HepG2 (cell line): ENCODE results near the gene NOSTRIN. TPM values are rescaled to one million over a fixed set of nuclear protein-coding genes. Genes with fewer than 3 reads are reported as not detected.

Experiments used
- ATAC-seq: fragments of 200-7000 bp; cut with Tn5 transposase; 3 replicates; pipeline ENCODE4 v1.9.1; 2020; ENCODE audit warnings: mild to moderate bottlenecking, moderate library complexity
- BruUV-seq: library from RNA; stranded (reverse); fragments of 400-500 nt; replicated peaks from 2 replicates; lab custom pipeline; 2021; lab: Mats Ljungman, UMichigan
- CTCF ChIA-PET: fragments of 300-600 bp; formaldehyde crosslinking; extraction: SDS; loops from one replicate; lab custom pipeline; 2021; ENCODE audit warnings: low total read pairs, inconsistent platforms, low intra/inter-chr PET ratio; lab: Yijun Ruan, JAX
- POLR2A ChIA-PET: fragments of 350-600 bp; sonication (Branson Sonifier 250); formaldehyde crosslinking; loops from one replicate; lab custom pipeline; 2020; ENCODE audit warnings: antibody characterized with exemption, inconsistent platforms; lab: Yijun Ruan, JAX
- DNase-seq: peaks from one replicate; pipeline ENCODE4 v3.0.0-alpha.2; 2015; ENCODE audit warnings: low spot score
- FAIRE-seq: peaks from 3 replicates; lab custom pipeline; 2011; peaks lifted over from hg19 to GRCh38; lab: Jason Lieb, UNC
- H2AFZ ChIP-seq: one replicate; pipeline ENCODE4 v1.6.1; 2011; ENCODE audit warnings: low read length, inconsistent platforms
- H3K27ac ChIP-seq: fragments of 300-600 bp; 3 replicates; pipeline ENCODE4 v1.8.0; 2011; ENCODE audit warnings: mixed run types, mild to moderate bottlenecking, mixed read lengths, low read length, inconsistent platforms; ENCODE audit not compliant: insufficient read depth; ENCODE audit errors: extremely low read length
- H3K27me3 ChIP-seq, 2 experiments: fragments of 200-600 bp in 1 of 2; 2 replicates in 1 of 2; 3 replicates in 1 of 2; pipeline versions ENCODE4 v1.6.0 to v1.8.0; 2011; ENCODE audit warnings: low read length in 2 of 2, mild to moderate bottlenecking in 2 of 2, moderate library complexity in 2 of 2, inconsistent platforms in 1 of 2; ENCODE audit not compliant: insufficient read depth in 2 of 2, control insufficient read depth in 1 of 2
- H3K36me3 ChIP-seq, 2 experiments: fragments of 200-600 bp in 1 of 2; replicated peaks in 1 of 2; 2 replicates in 1 of 2; 3 replicates in 1 of 2; pipeline versions ENCODE4 v1.5.1 to v1.8.0; 2011; ENCODE audit warnings: low read length in 2 of 2, inconsistent platforms in 1 of 2; ENCODE audit not compliant: insufficient read depth in 2 of 2, control insufficient read depth in 1 of 2
- H3K4me1 ChIP-seq: 2 replicates; pipeline ENCODE4 v1.5.1; 2012; ENCODE audit warnings: low read length, inconsistent platforms; ENCODE audit not compliant: insufficient read depth
- H3K4me2 ChIP-seq: 2 replicates; pipeline ENCODE4 v1.6.0; 2011; ENCODE audit warnings: low read depth, low read length, inconsistent platforms
- H3K4me3 ChIP-seq, 3 experiments: fragments of 200-600 bp in 1 of 3; sonication (generic), shearing (Covaris generic) in 1 of 3; replicated peaks in 1 of 3; 2 replicates each; pipeline ENCODE4 v1.5.1; 2011 to 2016; ENCODE audit warnings: low read length in 3 of 3, inconsistent platforms in 2 of 3, low read depth in 2 of 3, mild to moderate bottlenecking in 2 of 3, control low read depth in 1 of 3, mixed read lengths in 1 of 3; ENCODE audit not compliant: insufficient read depth in 1 of 3
- H3K79me2 ChIP-seq: one replicate; pipeline ENCODE4 v1.6.1; 2011; ENCODE audit warnings: low read length, inconsistent platforms; ENCODE audit not compliant: insufficient read depth
- H3K9ac ChIP-seq: 2 replicates; pipeline ENCODE4 v1.6.0; 2011; ENCODE audit warnings: mild to moderate bottlenecking, low read depth, low read length, inconsistent platforms; ENCODE audit not compliant: insufficient read depth
- H3K9me3 ChIP-seq: 2 replicates; pipeline ENCODE4 v1.5.1; 2012; ENCODE audit warnings: mild to moderate bottlenecking, low read length
- H4K20me1 ChIP-seq: 2 replicates; pipeline ENCODE4 v1.6.0; 2011; ENCODE audit warnings: inconsistent platforms, mild to moderate bottlenecking, low read length, moderate library complexity; ENCODE audit not compliant: insufficient read depth
- BRF2 ChIP-seq: sonication (generic); formaldehyde crosslinking; IDR thresholded peaks from 2 replicates; pipeline ENCODE4 v1.8.1; 2022; ENCODE audit warnings: mild to moderate bottlenecking, missing genetic modification reagents
- CREM ChIP-seq, 2 experiments: sonication (generic) in 1 of 2; formaldehyde crosslinking in 1 of 2; IDR thresholded peaks; 2 replicates each; pipeline versions ENCODE4 v1.4.0 to v1.6.1; 2016 to 2020; ENCODE audit warnings: antibody characterized with exemption in 1 of 2, mild to moderate bottlenecking in 1 of 2, missing genetic modification reagents in 1 of 2
- GPN1 ChIP-seq: sonication (generic); formaldehyde crosslinking; IDR thresholded peaks from 2 replicates; pipeline ENCODE4 v1.5.1; 2020; ENCODE audit warnings: missing genetic modification reagents, borderline replicate concordance
- HIC2 ChIP-seq: sonication (generic); formaldehyde crosslinking; IDR thresholded peaks from 2 replicates; pipeline ENCODE4 v1.9.0; 2022; ENCODE audit warnings: low read depth, missing genetic modification reagents
- MEIS1 ChIP-seq: sonication (generic); formaldehyde crosslinking; IDR thresholded peaks from 2 replicates; pipeline ENCODE4 v1.9.0; 2021; ENCODE audit warnings: mild to moderate bottlenecking, missing genetic modification reagents, moderate library complexity, borderline replicate concordance
- PRPF4 ChIP-seq: fragments of 200-400 bp; formaldehyde crosslinking; IDR thresholded peaks from 2 replicates; pipeline ENCODE4 v1.6.1; 2016; ENCODE audit warnings: low read length, low read depth; ENCODE audit not compliant: poor library complexity, severe bottlenecking
- SCMH1 ChIP-seq: sonication (generic); formaldehyde crosslinking; IDR thresholded peaks from 2 replicates; pipeline ENCODE4 v1.9.0; 2021; ENCODE audit warnings: missing genetic modification reagents, mild to moderate bottlenecking, borderline replicate concordance
- TEF ChIP-seq: sonication (generic); formaldehyde crosslinking; IDR thresholded peaks from 2 replicates; pipeline ENCODE4 v1.5.0; 2020; ENCODE audit warnings: missing genetic modification reagents
- U2AF1 ChIP-seq: fragments of 200-400 bp; formaldehyde crosslinking; optimal IDR thresholded peaks from 2 replicates; pipeline ENCODE3; 2017; ENCODE audit warnings: mild to moderate bottlenecking, low read depth, low read length
- ZBTB37 ChIP-seq: sonication (generic); formaldehyde crosslinking; IDR thresholded peaks from 2 replicates; pipeline ENCODE4 v1.4.0; 2020; ENCODE audit warnings: mild to moderate bottlenecking, missing genetic modification reagents
- ZBTB39 ChIP-seq: sonication (generic); formaldehyde crosslinking; IDR thresholded peaks from 2 replicates; pipeline ENCODE4 v1.5.0; 2020; ENCODE audit warnings: missing genetic modification reagents
- ZBTB42 ChIP-seq: sonication (generic); formaldehyde crosslinking; IDR thresholded peaks from 2 replicates; pipeline ENCODE4 v1.5.0; 2020; ENCODE audit warnings: mild to moderate bottlenecking, missing genetic modification reagents
- ZNF616 ChIP-seq: sonication (generic); formaldehyde crosslinking; IDR thresholded peaks from 2 replicates; pipeline ENCODE4 v1.5.0; 2020; ENCODE audit warnings: low read depth, mild to moderate bottlenecking, missing genetic modification reagents
- ZNF672 ChIP-seq: sonication (generic); formaldehyde crosslinking; IDR thresholded peaks from 2 replicates; pipeline ENCODE4 v1.8.1; 2022; ENCODE audit warnings: missing genetic modification reagents
- ZNF790 ChIP-seq: sonication (generic); formaldehyde crosslinking; IDR thresholded peaks from 2 replicates; pipeline ENCODE4 v1.8.0; 2022; ENCODE audit warnings: missing genetic modification reagents, mild to moderate bottlenecking, borderline replicate concordance
- WGBS: methylation state at CpG from one replicate; pipeline ENCODE4 v1.1.6; 2017; ENCODE audit warnings: low lambda C conversion rate; 5-methylcytosine and 5-hydroxymethylcytosine counted together
- in situ Hi-C: cut with HindIII; loops from 2 replicates; pipeline ENCODE4 v1.10.0; 2017; ENCODE audit warnings: low pct_unique_long_range_greater_than_20kb; ENCODE audit not compliant: extremely low pct_ligation_motif_present
- intact Hi-C: fragments of 100-400 bp; cut with micrococcal nuclease; formaldehyde crosslinking; loops from one replicate; pipeline ENCODE4 v1.10.0; 2022; ENCODE audit not compliant: unreplicated experiment
- polyA plus RNA-seq, 8 experiments: library from polyadenylated mRNA; depleted of rRNA in 3 of 8; stranded (reverse) in 7 of 8; unstranded in 1 of 8; fragments of >200 nt; fragmentation: Illumina TruSeq in 4 of 8; extraction: Trizol in 4 of 8; gene quantifications; 2 replicates each; pipeline versions ENCODE4 v1.2.1 to v1.2.3, GENCODE V29; 2011 to 2016; ENCODE audit warnings: low read depth in 4 of 8, missing spikeins in 1 of 8, mixed read lengths in 1 of 8; ENCODE audit not compliant: insufficient read depth in 1 of 8
- total RNA-seq, 5 experiments: library from RNA; depleted of rRNA; stranded (reverse); fragments of >200 nt; fragmentation: Illumina TruSeq; extraction: Trizol; gene quantifications; 2 replicates each; pipeline ENCODE4 v1.2.3, GENCODE V29; 2016; ENCODE audit warnings: low read depth in 1 of 5

Gene NOSTRIN
- total and polyA plus RNA-seq, 2 of the 13 experiments (the other 11 are each of a cell fraction or from before 2014, with no cell fraction given): 0.22 TPM

GRCh38 chr2:168851674-168852320 is 49.4 kb downstream of the NOSTRIN start:
- FAIRE-seq: no peak
- in situ Hi-C loops: no loop called here
- no peaks in the 10 kb centered on the region for H3K27me3 ChIP-seq
- POLR2A ChIA-PET: no interaction called here
- no peaks in the 10 kb centered on the region for H3K9me3 ChIP-seq
- H3K79me2 ChIP-seq: no peaks in the 10 kb centered on the region
- no peak for TF ChIP-seq TEF (CRISPR knock-in tag)
- TF ChIP-seq MEIS1 (CRISPR knock-in tag): no peak
- no peak for TF ChIP-seq HIC2 (CRISPR knock-in tag)
- TF ChIP-seq ZBTB42 (CRISPR knock-in tag): no peak
- no peak for TF ChIP-seq U2AF1
- no peak for TF ChIP-seq ZBTB39 (CRISPR knock-in tag)
- TF ChIP-seq CREM (IDR thresholded peaks at IDR 0.05): no peak
- no peak for TF ChIP-seq CREM (CRISPR knock-in tag; IDR thresholded peaks at IDR 0.05)
- TF ChIP-seq GPN1: no peak
- no peak for TF ChIP-seq ZNF790 (CRISPR knock-in tag)
- TF ChIP-seq ZNF672 (CRISPR knock-in tag): no peak
- TF ChIP-seq ZBTB37 (CRISPR knock-in tag): no peak
- no peak for TF ChIP-seq BRF2 (CRISPR knock-in tag)
- no peak for TF ChIP-seq PRPF4
- TF ChIP-seq ZNF616 (CRISPR knock-in tag): no peak
- no peak for TF ChIP-seq SCMH1
- TF ChIP-seq, all 625 proteins: peak for 0
- no TSS peak for BruUV-seq
- Histone ChIP-seq H3K4me3 (no peak overlapping the region), H4K20me1 (no peaks in the 10 kb centered on the region), H3K27ac (no peak overlapping the region), H2AFZ (no peak overlapping the region), H3K9ac (no peak overlapping the region), H3K4me2 (no peak overlapping the region), H3K4me1 (peaks cover 16% of the 10 kb centered on the region), H3K36me3 (peaks cover 0 to 1% of the 10 kb centered on the region in 2 experiments; a peak in 2 of 5 replicates)
- no peak for ATAC-seq
- CTCF ChIA-PET: no interaction called here
- intact Hi-C loops: no loop called here
- 99% methylated on average over 5 of the region's 5 CpGs for WGBS
- no peak for DNase-seq
